ENCODE results near the gene TIMM23B.
"Not testable (repeated sequence)": the region's sequence is repeated elsewhere in the genome, so short reads cannot be mapped to it uniquely, and the experiment has no call there.

DNA sequence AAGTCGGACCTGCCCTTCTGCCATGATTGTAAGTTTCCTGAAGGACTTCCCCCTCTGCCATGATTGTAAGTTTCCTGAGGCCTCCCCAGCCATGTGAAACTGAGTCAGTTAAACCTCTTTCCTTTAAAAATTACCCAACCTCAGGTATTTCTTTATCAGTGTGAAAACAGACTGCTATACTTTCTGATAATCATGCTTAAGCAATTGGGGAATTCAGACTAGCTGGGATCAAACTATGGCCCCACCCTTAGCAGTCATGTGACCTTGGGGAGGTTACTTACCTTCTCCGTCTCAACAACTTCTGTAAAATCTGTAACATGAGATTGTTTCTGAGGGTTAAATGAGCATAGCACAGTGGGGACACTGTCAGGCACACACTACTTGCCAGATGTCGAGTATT is 45.4 kb downstream of the TIMM23B start:
- TF ChIP-seq, protein P1, sequence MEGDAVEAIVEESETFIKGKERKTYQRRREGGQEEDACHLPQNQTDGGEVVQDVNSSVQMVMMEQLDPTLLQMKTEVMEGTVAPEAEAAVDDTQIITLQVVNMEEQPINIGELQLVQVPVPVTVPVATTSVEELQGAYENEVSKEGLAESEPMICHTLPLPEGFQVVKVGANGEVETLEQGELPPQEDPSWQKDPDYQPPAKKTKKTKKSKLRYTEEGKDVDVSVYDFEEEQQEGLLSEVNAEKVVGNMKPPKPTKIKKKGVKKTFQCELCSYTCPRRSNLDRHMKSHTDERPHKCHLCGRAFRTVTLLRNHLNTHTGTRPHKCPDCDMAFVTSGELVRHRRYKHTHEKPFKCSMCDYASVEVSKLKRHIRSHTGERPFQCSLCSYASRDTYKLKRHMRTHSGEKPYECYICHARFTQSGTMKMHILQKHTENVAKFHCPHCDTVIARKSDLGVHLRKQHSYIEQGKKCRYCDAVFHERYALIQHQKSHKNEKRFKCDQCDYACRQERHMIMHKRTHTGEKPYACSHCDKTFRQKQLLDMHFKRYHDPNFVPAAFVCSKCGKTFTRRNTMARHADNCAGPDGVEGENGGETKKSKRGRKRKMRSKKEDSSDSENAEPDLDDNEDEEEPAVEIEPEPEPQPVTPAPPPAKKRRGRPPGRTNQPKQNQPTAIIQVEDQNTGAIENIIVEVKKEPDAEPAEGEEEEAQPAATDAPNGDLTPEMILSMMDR (IDR thresholded peaks at IDR 0.05 in 8 of 11, conservative IDR thresholded peaks at IDR 0.05 in 3 of 11), result not testable (repeated sequence)
- TF ChIP-seq POLR2A, POLR2AphosphoS5 (IDR thresholded peaks at IDR 0.05): not testable (repeated sequence)

All from spleen (tissue), 7 donors.